SK-N-SH (cell line): ENCODE measurements around the gene PSMD8. TPM values are rescaled to one million over a fixed set of nuclear protein-coding genes. Genes with fewer than 3 reads are reported as not detected.

Experiments used
- CTCF ChIA-PET: fragments of 300-600, 350-600 bp; formaldehyde crosslinking; extraction: SDS; loops from one replicate; lab custom pipeline; 2021; lab: Yijun Ruan, JAX
- POLR2A ChIA-PET: fragments of 350-600 bp; sonication (Branson Sonifier 250); formaldehyde crosslinking; extraction: SDS; loops from one replicate; lab custom pipeline; 2020; ENCODE audit warnings: antibody characterized with exemption, inconsistent platforms; lab: Yijun Ruan, JAX
- DNase-seq: peaks from one replicate; pipeline ENCODE4 v3.0.0; 2012
- H2AFZ ChIP-seq: fragments of 200-600 bp; sonication (generic); 2 replicates; pipeline ENCODE4 v1.8.1; 2016; ENCODE audit warnings: antibody characterized with exemption, mild to moderate bottlenecking, low read depth
- H3F3A ChIP-seq: fragments of 200-600 bp; sonication (generic); replicated peaks from 2 replicates; pipeline ENCODE3; 2016; ENCODE audit warnings: antibody characterized with exemption, mild to moderate bottlenecking; ENCODE audit not compliant: insufficient read depth
- H3K27ac ChIP-seq, 2 experiments: fragments of 200-500 bp in 1 of 2; fragments of 200-600 bp in 1 of 2; sonication (Bioruptor generic) in 1 of 2; sonication (generic), shearing (Covaris generic) in 1 of 2; 2 replicates each; pipeline versions ENCODE4 v1.5.1 to v1.6.1; 2014 to 2016; ENCODE audit warnings: low read depth in 2 of 2, inconsistent platforms in 1 of 2, low read length in 1 of 2, mild to moderate bottlenecking in 1 of 2, mixed read lengths in 1 of 2
- H3K27me3 ChIP-seq: fragments of 200-600 bp; sonication (generic), shearing (Covaris generic); 2 replicates; pipeline ENCODE4 v1.6.1; 2016; ENCODE audit warnings: mixed run types; ENCODE audit not compliant: insufficient read depth
- H3K36me3 ChIP-seq, 2 experiments: fragments of 200-500 bp in 1 of 2; fragments of 200-600 bp in 1 of 2; sonication (Bioruptor generic) in 1 of 2; sonication (generic) in 1 of 2; replicated peaks in 1 of 2; 2 replicates each; pipeline versions ENCODE3 to v1.5.1; 2014 to 2016; ENCODE audit warnings: low read length in 1 of 2, mild to moderate bottlenecking in 1 of 2; ENCODE audit not compliant: insufficient read depth in 2 of 2, control insufficient read depth in 1 of 2
- H3K4me1 ChIP-seq, 2 experiments: fragments of 200-500 bp in 1 of 2; fragments of 200-600 bp in 1 of 2; sonication (Bioruptor generic) in 1 of 2; sonication (generic), shearing (Covaris generic) in 1 of 2; 2 replicates each; pipeline versions ENCODE4 v1.5.1 to v1.6.1; 2014 to 2016; ENCODE audit warnings: low read depth in 1 of 2, low read length in 1 of 2, mixed run types in 1 of 2; ENCODE audit not compliant: insufficient read depth in 2 of 2, control insufficient read depth in 1 of 2
- H3K4me2 ChIP-seq: fragments of 200-600 bp; sonication (generic), shearing (Covaris generic); 2 replicates; pipeline ENCODE4 v1.6.1; 2017; ENCODE audit warnings: mixed run types
- H3K4me3 ChIP-seq, 2 experiments: fragments of 200-500 bp in 1 of 2; fragments of 200-600 bp in 1 of 2; sonication (Bioruptor generic) in 1 of 2; sonication (generic), shearing (Covaris generic) in 1 of 2; 2 replicates each; pipeline versions ENCODE4 v1.5.1 to v1.8.1; 2014 to 2016; ENCODE audit warnings: low read depth in 2 of 2, inconsistent platforms in 1 of 2, low read length in 1 of 2, mild to moderate bottlenecking in 1 of 2, mixed read lengths in 1 of 2, moderate library complexity in 1 of 2
- H3K79me2 ChIP-seq: fragments of 200-600 bp; sonication (generic); 2 replicates; pipeline ENCODE4 v1.8.1; 2017; ENCODE audit warnings: mild to moderate bottlenecking; ENCODE audit not compliant: insufficient read depth
- H3K9ac ChIP-seq: fragments of 200-600 bp; sonication (generic); 2 replicates; pipeline ENCODE4 v1.6.1; 2017; ENCODE audit warnings: mixed run types
- H3K9me2 ChIP-seq: fragments of 200-600 bp; sonication (generic); 2 replicates; pipeline ENCODE4 v1.6.1; 2017; ENCODE audit warnings: mixed run types
- H3K9me3 ChIP-seq: fragments of 200-600 bp; sonication (generic); 2 replicates; pipeline ENCODE4 v1.6.1; 2017; ENCODE audit warnings: mixed run types, mild to moderate bottlenecking, moderate library complexity
- H4K20me1 ChIP-seq: fragments of 200-600 bp; sonication (generic); 2 replicates; pipeline ENCODE4 v1.6.1; 2017; ENCODE audit warnings: mild to moderate bottlenecking, mixed run types; ENCODE audit not compliant: insufficient read depth
- FOXJ3 ChIP-seq: sonication (generic); formaldehyde crosslinking; IDR thresholded peaks from 2 replicates; pipeline ENCODE4 v1.5.1; 2020; ENCODE audit warnings: mild to moderate bottlenecking, missing genetic modification reagents
- GATA2 ChIP-seq: sonication (generic); formaldehyde crosslinking; IDR thresholded peaks from 2 replicates; pipeline ENCODE4 v1.5.0; 2020; ENCODE audit warnings: mild to moderate bottlenecking, missing genetic modification reagents
- JUND ChIP-seq: IDR thresholded peaks from 2 replicates; pipeline ENCODE4 v1.4.0; 2012
- NFIC ChIP-seq: IDR thresholded peaks from 2 replicates; pipeline ENCODE4 v1.4.0; 2012; ENCODE audit warnings: borderline replicate concordance
- NRF1 ChIP-seq: IDR thresholded peaks from 2 replicates; pipeline ENCODE4 v1.6.1; 2012; ENCODE audit warnings: low read depth, mild to moderate bottlenecking, low read length
- RCOR1 ChIP-seq: fragments of 150-350 bp; IDR thresholded peaks from 2 replicates; pipeline ENCODE4 v1.6.1; 2017; ENCODE audit warnings: antibody characterized with exemption, low read length
- RFX5 ChIP-seq: IDR thresholded peaks from 2 replicates; pipeline ENCODE4 v1.6.1; 2012; ENCODE audit warnings: mild to moderate bottlenecking, improper control_type of control experiment, low read length
- RXRA ChIP-seq: IDR thresholded peaks from 2 replicates; pipeline ENCODE4 v1.4.0; 2012; ENCODE audit warnings: low read depth, mild to moderate bottlenecking, borderline replicate concordance
- TCF12 ChIP-seq: IDR thresholded peaks from 2 replicates; pipeline ENCODE4 v1.4.0; 2012
- YY1 ChIP-seq: IDR thresholded peaks from 2 replicates; pipeline ENCODE4 v1.4.0; 2012; ENCODE audit warnings: low read depth, mild to moderate bottlenecking
- WGBS: methylation state at CpG from one replicate; pipeline ENCODE4 v1.1.6; 2017; ENCODE audit warnings: low lambda C conversion rate; 5-methylcytosine and 5-hydroxymethylcytosine counted together
- polyA plus RNA-seq, 3 experiments: library from polyadenylated mRNA; depleted of rRNA; stranded (reverse); fragments of >200 nt; gene quantifications; 2 replicates each; pipeline ENCODE4 v1.2.3, GENCODE V29; 2012
- TF ChIP-seq, protein P1 (sequence below): IDR thresholded peaks from 2 replicates; pipeline ENCODE4 v1.4.0; 2012; ENCODE audit warnings: low read depth
- TF ChIP-seq, protein P2 (sequence below): IDR thresholded peaks from 2 replicates; pipeline ENCODE4 v1.4.0; 2012; ENCODE audit warnings: low read depth, borderline replicate concordance
- TF ChIP-seq, protein P3 (sequence below): IDR thresholded peaks from 2 replicates; pipeline ENCODE4 v1.4.0; 2012; ENCODE audit warnings: low read depth, borderline replicate concordance

PSMD8 gene
- polyA plus RNA-seq, 1 of the 3 experiments (the other 2 are of a cell fraction): 400 TPM

DNA sequence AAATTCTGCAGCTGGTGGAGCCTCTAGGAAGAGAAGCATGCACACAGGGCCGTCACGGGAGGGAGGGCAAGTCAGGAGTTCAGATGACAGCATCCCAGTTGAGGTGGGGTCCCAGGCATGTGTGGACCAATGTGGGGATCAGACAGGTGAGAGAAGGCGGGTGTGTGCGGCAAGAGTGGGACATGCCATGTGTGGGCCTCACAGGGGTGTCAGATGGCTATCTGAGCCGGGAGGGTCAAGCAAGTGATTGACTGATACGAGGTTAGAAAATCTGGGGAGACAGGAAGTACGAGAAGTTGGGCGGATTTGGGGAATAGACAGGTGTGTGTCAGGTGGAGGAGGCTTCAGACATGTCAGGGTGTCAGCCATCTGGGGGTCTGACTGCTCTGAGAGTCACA is 42.8 kb downstream of the PSMD8 start:
- H3K79me2 ChIP-seq: no peaks in the 10 kb centered on the region
- DNase-seq: no peak
- H3K4me3 ChIP-seq: no peak overlapping the region
- H3K4me1 ChIP-seq: no peaks in the 10 kb centered on the region
- no peak overlapping the region for H2AFZ ChIP-seq
- TF ChIP-seq FOXJ3 (CRISPR knock-in tag): no peak
- no peak for TF ChIP-seq JUND
- TF ChIP-seq RCOR1: no peak
- no peak for TF ChIP-seq YY1
- TF ChIP-seq, protein P1, sequence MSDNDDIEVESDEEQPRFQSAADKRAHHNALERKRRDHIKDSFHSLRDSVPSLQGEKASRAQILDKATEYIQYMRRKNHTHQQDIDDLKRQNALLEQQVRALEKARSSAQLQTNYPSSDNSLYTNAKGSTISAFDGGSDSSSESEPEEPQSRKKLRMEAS: no peak
- TF ChIP-seq GATA2 (CRISPR knock-in tag): no peak
- TF ChIP-seq, protein P2, sequence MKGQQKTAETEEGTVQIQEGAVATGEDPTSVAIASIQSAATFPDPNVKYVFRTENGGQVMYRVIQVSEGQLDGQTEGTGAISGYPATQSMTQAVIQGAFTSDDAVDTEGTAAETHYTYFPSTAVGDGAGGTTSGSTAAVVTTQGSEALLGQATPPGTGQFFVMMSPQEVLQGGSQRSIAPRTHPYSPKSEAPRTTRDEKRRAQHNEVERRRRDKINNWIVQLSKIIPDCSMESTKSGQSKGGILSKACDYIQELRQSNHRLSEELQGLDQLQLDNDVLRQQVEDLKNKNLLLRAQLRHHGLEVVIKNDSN: no peak
- H3K27me3 ChIP-seq: no peaks in the 10 kb centered on the region
- no peak overlapping the region for H3K27ac ChIP-seq
- WGBS: 80% methylated on average over 8 of the region's 8 CpGs
- no peak overlapping the region for H3K4me2 ChIP-seq
- no peaks in the 10 kb centered on the region for H3K9me2 ChIP-seq
- no peaks in the 10 kb centered on the region for H3F3A ChIP-seq
- H3K36me3 ChIP-seq: no peaks in the 10 kb centered on the region
- no peak overlapping the region for H3K9ac ChIP-seq
- no peaks in the 10 kb centered on the region for H3K9me3 ChIP-seq
- no peaks in the 10 kb centered on the region for H4K20me1 ChIP-seq
- POLR2A ChIA-PET: no interaction called here
- CTCF ChIA-PET: interaction anchor here (1.1 kb wide), 1 partner anchor 14 kb away, joined by 3 read pairs; the partner anchor contains the start of gene FAM98C

DNA sequence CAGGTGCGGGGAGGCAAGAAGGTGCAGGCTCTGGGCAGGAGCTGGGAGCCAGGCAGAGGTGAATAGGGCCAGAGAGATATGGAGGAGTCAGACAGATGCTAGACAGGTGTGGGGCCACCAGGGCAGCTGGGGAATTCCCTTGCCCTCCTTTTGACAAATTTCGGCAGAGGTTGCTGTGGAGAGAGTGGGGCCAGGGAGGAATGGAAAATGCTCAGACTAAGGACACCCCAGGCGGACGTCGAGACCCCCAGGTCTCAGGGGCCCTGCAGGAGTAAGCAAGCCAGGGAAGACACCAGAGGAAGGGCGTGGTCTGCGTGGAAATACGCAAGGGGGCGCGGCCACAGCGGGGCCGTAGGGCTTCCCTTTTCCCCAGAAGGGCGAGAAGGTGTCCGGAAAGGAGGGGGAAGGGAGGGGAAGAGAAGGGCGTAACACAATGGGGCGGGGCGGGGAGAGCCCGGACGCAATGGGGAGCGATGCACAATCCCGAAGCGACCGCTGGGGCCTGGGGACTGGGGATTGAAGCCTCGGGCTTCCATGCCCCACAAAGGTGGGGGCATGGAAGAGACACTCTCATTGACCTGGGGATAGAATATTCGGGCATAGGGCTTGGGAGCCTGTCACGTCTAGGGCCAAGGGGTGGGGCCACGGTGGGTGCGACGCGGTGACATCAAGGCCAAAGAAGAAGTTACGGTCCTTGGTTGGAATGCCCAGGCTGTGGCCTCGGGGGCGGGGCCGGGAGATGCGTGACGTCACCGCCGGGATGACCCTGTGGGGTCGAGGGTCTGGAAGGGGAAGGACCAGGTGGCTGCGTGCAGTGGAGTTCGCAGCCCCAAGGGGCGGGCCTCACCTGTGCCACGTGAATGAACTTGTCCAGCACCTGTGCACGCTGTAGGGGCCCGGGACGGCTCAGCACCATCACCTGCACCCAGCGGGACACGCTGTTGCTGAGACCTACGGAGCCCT is 43.5 kb downstream of the PSMD8 start:
- no peaks in the 10 kb centered on the region for H4K20me1 ChIP-seq
- H2AFZ ChIP-seq: no peak overlapping the region
- H3F3A ChIP-seq: no peaks in the 10 kb centered on the region
- H3K79me2 ChIP-seq: no peaks in the 10 kb centered on the region
- 45% methylated on average over 40 of the region's 49 CpGs for WGBS
- no peak for TF ChIP-seq RXRA
- no peak for TF ChIP-seq NFIC
- TF ChIP-seq, protein P2: no peak
- TF ChIP-seq NRF1: no peak
- TF ChIP-seq TCF12: no peak
- no peak for TF ChIP-seq RFX5
- TF ChIP-seq, protein P3, sequence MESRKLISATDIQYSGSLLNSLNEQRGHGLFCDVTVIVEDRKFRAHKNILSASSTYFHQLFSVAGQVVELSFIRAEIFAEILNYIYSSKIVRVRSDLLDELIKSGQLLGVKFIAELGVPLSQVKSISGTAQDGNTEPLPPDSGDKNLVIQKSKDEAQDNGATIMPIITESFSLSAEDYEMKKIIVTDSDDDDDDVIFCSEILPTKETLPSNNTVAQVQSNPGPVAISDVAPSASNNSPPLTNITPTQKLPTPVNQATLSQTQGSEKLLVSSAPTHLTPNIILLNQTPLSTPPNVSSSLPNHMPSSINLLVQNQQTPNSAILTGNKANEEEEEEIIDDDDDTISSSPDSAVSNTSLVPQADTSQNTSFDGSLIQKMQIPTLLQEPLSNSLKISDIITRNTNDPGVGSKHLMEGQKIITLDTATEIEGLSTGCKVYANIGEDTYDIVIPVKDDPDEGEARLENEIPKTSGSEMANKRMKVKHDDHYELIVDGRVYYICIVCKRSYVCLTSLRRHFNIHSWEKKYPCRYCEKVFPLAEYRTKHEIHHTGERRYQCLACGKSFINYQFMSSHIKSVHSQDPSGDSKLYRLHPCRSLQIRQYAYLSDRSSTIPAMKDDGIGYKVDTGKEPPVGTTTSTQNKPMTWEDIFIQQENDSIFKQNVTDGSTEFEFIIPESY: no peak
- TF ChIP-seq, all 33 proteins: peak for 0
- ChIA-PET CTCF (interaction anchor here (1.1 kb wide), 1 partner anchor 15 kb away, joined by 3 read pairs; the partner anchor contains the start of gene FAM98C), POLR2A (no interaction called here)
- H3K4me3 ChIP-seq: no peak overlapping the region
- no peak overlapping the region for H3K4me2 ChIP-seq
- H3K27ac ChIP-seq: no peak overlapping the region
- no peaks in the 10 kb centered on the region for H3K4me1 ChIP-seq
- H3K9me3 ChIP-seq: no peaks in the 10 kb centered on the region
- no peaks in the 10 kb centered on the region for H3K36me3 ChIP-seq
- H3K9ac ChIP-seq: no peak overlapping the region
- H3K27me3 ChIP-seq: no peaks in the 10 kb centered on the region
- DNase-seq: no peak
- H3K9me2 ChIP-seq: no peaks in the 10 kb centered on the region
